Loucy (cell line): ENCODE results near the gene MED26.

Source experiments
- EZH2phosphoT487 ChIP-seq: fragments of 200-600 bp; IDR thresholded peaks from 2 replicates; pipeline ENCODE4 v1.6.1; 2018; ENCODE audit warnings: antibody characterized with exemption, mild to moderate bottlenecking, moderate library complexity, borderline replicate concordance
- TF ChIP-seq, protein P1 (sequence below): fragments of 200-600 bp; sonication (generic); conservative IDR thresholded peaks from 2 replicates; pipeline ENCODE4 v1.5.1; 2014; ENCODE audit warnings: mild to moderate bottlenecking, antibody characterized with exemption, low read length

DNA sequence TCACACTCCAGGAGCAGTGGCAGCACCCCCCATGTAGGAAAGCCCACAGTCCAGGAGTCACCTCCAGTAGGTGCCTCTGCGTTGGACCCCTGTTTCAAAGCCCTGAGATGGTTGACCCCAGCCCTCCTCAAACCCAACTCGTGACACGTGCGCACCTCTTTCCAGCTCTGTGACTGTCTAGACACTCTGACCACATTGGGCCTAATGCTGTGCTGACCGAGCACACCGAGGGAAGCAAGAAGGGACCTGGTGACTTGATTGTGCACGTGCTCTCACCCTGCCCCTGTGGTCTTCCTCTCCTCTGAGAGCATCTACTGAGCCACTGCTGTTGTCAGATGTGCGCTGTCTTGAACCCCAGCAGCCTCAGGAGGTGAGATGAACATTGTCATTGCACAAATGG lies 32.9 kb downstream of the MED26 start:
- TF ChIP-seq, protein P1, sequence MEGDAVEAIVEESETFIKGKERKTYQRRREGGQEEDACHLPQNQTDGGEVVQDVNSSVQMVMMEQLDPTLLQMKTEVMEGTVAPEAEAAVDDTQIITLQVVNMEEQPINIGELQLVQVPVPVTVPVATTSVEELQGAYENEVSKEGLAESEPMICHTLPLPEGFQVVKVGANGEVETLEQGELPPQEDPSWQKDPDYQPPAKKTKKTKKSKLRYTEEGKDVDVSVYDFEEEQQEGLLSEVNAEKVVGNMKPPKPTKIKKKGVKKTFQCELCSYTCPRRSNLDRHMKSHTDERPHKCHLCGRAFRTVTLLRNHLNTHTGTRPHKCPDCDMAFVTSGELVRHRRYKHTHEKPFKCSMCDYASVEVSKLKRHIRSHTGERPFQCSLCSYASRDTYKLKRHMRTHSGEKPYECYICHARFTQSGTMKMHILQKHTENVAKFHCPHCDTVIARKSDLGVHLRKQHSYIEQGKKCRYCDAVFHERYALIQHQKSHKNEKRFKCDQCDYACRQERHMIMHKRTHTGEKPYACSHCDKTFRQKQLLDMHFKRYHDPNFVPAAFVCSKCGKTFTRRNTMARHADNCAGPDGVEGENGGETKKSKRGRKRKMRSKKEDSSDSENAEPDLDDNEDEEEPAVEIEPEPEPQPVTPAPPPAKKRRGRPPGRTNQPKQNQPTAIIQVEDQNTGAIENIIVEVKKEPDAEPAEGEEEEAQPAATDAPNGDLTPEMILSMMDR = no peak
- no peak for TF ChIP-seq EZH2phosphoT487
